Duodenal mucosa (tissue), 2 donors: ENCODE measurements around the gene ST8SIA5.

Experiments used
- H3K27ac ChIP-seq: one replicate; pipeline ENCODE4 v1.7.0; 2013; ENCODE audit warnings: low read depth, low read length
- H3K27me3 ChIP-seq, 2 donors: one replicate each; pipeline ENCODE4 v1.7.0; 2013; ENCODE audit warnings: low read length in 2 of 2, control low read depth in 1 of 2; ENCODE audit not compliant: insufficient read depth in 2 of 2, control insufficient read depth in 1 of 2
- H3K36me3 ChIP-seq, 2 donors: one replicate each; pipeline ENCODE4 v1.7.0; 2013; ENCODE audit warnings: low read length in 2 of 2, control low read depth in 1 of 2; ENCODE audit not compliant: insufficient read depth in 2 of 2, control insufficient read depth in 1 of 2
- H3K4me1 ChIP-seq, 2 donors: one replicate each; pipeline ENCODE4 v1.7.0; 2013; ENCODE audit warnings: low read length in 2 of 2, control low read depth in 1 of 2; ENCODE audit not compliant: insufficient read depth in 2 of 2, control insufficient read depth in 1 of 2
- H3K4me3 ChIP-seq, 2 donors: one replicate each; pipeline ENCODE4 v1.7.0; 2013; ENCODE audit warnings: low read length in 2 of 2, low read depth in 1 of 2
- H3K9ac ChIP-seq, 2 donors: one replicate each; pipeline ENCODE4 v1.7.0; 2013; ENCODE audit warnings: low read length in 2 of 2, low read depth in 1 of 2
- H3K9me3 ChIP-seq, 2 donors: one replicate each; pipeline ENCODE4 v1.7.0; 2013; ENCODE audit warnings: low read length in 2 of 2, control low read depth in 1 of 2; ENCODE audit not compliant: control insufficient read depth in 1 of 2

The ST8SIA5 gene

DNA sequence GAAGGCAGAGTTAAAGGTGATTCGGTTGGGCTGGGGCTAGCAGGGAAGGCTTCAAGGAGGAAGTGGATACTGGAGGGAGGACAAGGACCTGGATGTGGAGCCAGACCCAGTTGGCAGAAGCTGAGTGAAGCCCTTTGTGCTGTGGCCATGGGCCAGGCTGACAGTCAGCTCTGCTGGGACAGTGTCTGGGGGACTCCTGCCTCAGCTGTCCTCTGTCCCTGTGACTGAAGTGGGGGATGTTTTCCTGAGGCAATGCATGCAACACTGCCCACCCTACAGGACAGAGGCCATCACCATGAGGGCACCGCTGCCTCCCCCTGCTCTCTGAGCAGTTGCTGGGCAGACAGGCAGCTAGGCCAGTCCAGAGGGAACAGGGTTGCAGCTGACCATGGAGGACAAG lies 40.0 kb downstream of the ST8SIA5 start:
- no peak overlapping the region for H3K27ac ChIP-seq
- no peak overlapping the region for H3K9ac ChIP-seq
- no peaks in the 10 kb centered on the region for H3K4me1 ChIP-seq
- no peaks in the 10 kb centered on the region for H3K9me3 ChIP-seq
- no peak overlapping the region for H3K4me3 ChIP-seq
- H3K27me3 ChIP-seq: peaks cover 0 to 3% of the 10 kb centered on the region in 2 donors
- H3K36me3 ChIP-seq: no peaks in the 10 kb centered on the region

DNA sequence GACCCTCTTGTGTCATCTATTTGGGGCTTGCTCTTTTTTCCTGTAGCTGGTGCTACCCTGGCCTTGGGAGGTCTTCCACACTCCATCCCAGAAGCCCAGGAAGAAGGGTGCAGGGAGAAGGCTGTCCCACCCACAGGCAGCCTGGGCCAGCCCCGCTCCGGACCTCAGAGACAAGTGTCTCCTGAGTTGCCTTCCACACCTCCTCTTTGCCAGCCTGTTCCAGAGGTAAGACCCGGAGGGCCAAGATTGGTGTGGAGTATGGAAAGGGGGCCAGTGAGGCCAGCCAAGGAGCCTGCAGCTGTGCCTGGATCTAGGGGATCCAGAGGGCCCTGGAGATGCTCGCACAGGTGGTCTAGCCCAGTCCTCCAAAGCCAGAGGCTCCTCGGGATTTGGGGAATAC lies 40.5 kb downstream of the ST8SIA5 start:
- Histone ChIP-seq H3K4me3 (no peak overlapping the region), H3K36me3 (no peaks in the 10 kb centered on the region), H3K4me1 (no peaks in the 10 kb centered on the region), H3K9me3 (no peaks in the 10 kb centered on the region), H3K9ac (no peak overlapping the region), H3K27me3 (peaks cover 0 to 8% of the 10 kb centered on the region in 2 donors), H3K27ac (no peak overlapping the region)

DNA sequence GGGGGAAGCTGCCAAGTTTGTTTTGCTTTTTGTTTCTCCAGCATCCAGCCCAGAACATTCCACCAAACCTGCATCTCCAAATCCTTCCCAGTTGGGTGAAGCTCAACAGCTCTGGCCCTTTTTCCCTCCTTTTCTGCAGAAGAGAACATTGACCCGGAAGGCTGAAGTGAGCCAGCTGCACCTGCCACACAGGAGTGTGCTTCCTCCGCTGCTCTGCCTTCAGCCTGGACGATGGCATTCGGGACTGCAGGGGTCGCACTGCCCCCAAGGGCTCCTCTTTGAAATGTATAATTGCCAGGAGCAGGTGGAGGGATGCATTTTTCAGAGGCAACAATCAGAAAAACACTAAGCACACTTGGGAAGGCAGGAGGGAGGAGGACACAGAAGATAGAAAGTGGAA lies 41.8 kb downstream of the ST8SIA5 start:
- Histone ChIP-seq H3K27ac (no peak overlapping the region), H3K4me1 (no peaks in the 10 kb centered on the region), H3K36me3 (no peaks in the 10 kb centered on the region), H3K9ac (no peak overlapping the region), H3K4me3 (no peak overlapping the region), H3K9me3 (no peaks in the 10 kb centered on the region), H3K27me3 (peaks cover 0 to 8% of the 10 kb centered on the region in 2 donors)

DNA sequence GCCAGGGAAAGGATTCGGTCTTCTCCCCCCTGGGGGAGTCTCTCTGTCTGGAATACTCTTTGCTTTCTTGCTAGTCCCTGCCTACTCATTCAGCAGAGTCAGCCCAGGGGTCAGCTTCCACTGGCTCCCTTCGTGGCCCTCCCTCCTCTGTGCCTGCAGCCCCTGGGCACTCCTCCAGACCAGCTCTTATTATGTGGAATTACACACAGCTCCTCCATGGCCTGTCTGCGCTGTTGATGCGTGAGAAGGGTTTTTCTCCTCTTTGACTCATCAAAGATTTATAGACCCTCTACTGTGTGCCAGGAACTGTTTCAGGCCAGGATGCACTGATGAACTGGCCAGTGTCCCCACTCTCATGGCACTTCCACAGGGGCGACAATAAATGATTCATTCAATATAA lies 44.4 kb downstream of the ST8SIA5 start:
- no peaks in the 10 kb centered on the region for H3K36me3 ChIP-seq
- peaks cover 0 to 8% of the 10 kb centered on the region in 2 donors for H3K27me3 ChIP-seq
- H3K4me1 ChIP-seq: no peaks in the 10 kb centered on the region
- no peak overlapping the region for H3K9ac ChIP-seq
- no peak overlapping the region for H3K4me3 ChIP-seq
- H3K27ac ChIP-seq: no peak overlapping the region
- H3K9me3 ChIP-seq: no peaks in the 10 kb centered on the region

DNA sequence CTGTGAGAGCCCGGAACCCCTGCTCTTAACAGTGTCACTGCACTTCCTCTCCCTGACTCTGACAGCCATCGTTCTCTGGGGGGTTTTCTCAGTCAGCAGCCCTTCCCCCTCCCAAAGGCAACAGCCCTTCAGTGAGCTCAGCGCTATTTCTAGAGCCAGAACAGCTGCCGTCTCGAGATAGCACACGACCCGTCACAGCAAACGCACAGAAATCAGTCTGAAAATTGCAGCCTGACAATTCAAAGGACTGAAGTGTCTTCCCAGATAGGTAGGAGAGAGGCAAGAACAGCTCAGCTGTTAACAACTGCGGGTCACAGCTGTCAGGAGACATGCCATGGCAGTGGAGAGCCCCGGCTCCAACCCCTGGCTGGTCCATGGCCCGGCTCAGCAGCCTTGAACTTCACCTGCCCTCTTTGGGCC lies 45.4 kb downstream of the ST8SIA5 start:
- Histone ChIP-seq H3K36me3 (no peaks in the 10 kb centered on the region), H3K9me3 (no peaks in the 10 kb centered on the region), H3K27me3 (peaks cover 0 to 8% of the 10 kb centered on the region in 2 donors), H3K27ac (no peak overlapping the region), H3K9ac (no peak overlapping the region), H3K4me1 (no peaks in the 10 kb centered on the region), H3K4me3 (no peak overlapping the region)

DNA sequence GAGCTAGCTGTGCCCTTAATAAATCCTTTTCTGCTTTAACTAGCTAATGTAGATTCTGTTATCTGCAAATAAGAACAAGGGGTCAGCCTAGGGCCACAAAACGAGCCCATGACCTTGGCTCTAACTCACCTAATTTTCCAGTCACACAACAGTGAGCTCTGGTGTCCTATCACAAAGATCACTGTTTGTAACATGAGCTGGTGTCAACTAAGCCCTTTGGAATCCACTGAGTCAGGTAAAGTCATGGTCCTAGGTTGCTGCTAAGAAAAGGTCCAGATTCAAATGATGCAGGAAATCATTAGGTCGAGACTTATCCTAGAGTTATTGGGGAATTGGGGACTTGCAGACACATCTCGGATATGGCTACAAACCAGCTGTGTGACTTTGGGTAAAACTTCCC lies 49.9 kb downstream of the ST8SIA5 start:
- H3K9me3 ChIP-seq: no peaks in the 10 kb centered on the region
- H3K9ac ChIP-seq: no peak overlapping the region
- H3K4me1 ChIP-seq: no peaks in the 10 kb centered on the region
- H3K4me3 ChIP-seq: no peak overlapping the region
- H3K27me3 ChIP-seq: peaks cover 0 to 7% of the 10 kb centered on the region in 2 donors
- H3K36me3 ChIP-seq: no peaks in the 10 kb centered on the region
- H3K27ac ChIP-seq: no peak overlapping the region

DNA sequence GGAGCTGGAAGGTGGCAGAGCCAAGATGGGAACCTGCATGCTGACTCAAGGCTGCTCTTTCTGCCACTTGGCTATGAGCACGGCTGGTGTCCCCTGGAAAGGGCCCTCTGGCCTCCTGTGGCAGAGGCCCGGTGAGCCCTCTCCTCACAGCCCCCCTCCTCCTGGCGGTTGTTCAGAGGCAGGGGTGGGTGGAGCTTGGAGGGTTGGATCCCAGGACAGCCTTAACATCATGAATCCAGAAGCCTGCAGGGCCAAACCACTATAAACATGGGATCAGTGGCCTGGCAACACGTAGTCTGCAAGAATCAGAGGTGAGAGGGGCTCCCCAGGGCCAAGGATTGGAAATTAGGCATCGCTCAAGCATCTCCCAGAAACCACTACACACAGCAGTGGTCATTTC lies 51.3 kb downstream of the ST8SIA5 start:
- no peak overlapping the region for H3K9ac ChIP-seq
- H3K4me3 ChIP-seq: no peak overlapping the region
- H3K9me3 ChIP-seq: no peaks in the 10 kb centered on the region
- no peak overlapping the region for H3K27ac ChIP-seq
- H3K27me3 ChIP-seq: no peaks in the 10 kb centered on the region
- H3K4me1 ChIP-seq: no peaks in the 10 kb centered on the region
- no peaks in the 10 kb centered on the region for H3K36me3 ChIP-seq

DNA sequence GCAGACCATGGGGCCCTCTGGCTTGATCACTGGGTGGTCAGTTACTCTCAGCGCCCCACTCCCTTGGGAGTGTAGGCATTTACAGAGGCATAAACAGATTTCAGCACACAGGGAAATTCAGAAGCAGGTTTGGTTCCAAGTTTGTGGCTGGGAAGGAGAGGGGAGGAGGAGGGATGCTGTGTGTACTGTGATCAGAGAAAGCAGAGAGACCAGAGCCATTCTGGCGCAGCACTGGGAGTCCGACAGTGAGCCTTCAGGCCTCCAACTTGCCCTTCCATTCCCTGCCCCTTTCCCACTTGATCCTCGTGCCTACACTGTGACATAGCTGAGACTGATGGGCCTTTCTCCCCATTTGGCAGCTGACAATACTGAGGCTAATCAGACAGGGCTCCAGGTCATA lies 52.0 kb downstream of the ST8SIA5 start:
- Histone ChIP-seq H3K27me3 (no peaks in the 10 kb centered on the region), H3K27ac (no peak overlapping the region), H3K4me3 (no peak overlapping the region), H3K9me3 (no peaks in the 10 kb centered on the region), H3K36me3 (no peaks in the 10 kb centered on the region), H3K4me1 (no peaks in the 10 kb centered on the region), H3K9ac (no peak overlapping the region)

DNA sequence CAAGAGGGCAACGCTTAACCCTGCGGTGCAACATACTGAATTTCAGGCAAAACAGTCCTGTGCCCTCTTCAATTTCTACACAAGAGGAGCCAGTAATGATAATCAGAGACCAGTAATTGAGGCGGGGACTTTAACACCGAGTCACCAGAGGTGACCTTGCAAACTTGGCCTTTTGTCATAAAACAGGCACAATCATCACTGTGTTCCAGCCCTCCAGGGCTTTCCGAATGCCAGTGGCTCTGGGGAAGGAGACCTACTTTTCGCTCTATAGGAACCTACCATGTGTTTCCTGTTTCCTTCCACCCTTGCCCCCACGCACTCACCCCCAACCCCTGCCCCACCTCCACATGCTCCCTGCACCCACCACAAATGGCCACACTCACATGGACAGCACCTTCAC lies 52.7 kb downstream of the ST8SIA5 start:
- Histone ChIP-seq H3K4me1 (no peaks in the 10 kb centered on the region), H3K27ac (no peak overlapping the region)

DNA sequence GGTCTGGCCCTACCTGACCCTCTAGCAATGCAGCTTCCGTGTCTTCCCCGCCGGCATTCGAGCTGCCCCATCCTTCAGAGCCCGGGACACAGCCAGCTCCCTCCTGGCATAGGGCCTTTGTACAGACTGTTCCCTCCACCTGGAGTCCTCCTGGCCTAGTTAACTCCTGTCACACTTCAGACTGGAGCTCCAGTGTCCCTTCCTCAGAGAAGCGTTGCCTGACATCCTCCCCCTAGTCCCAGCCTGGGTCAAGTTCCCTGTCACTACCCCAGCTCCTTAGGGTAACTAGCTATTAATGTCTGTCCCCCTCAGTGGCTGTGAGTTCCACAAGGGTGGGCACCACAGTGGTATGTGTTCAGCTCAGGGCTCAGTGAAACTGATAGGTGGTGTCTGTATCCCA lies 54.4 kb downstream of the ST8SIA5 start:
- Histone ChIP-seq H3K4me1 (no peaks in the 10 kb centered on the region), H3K27me3 (no peaks in the 10 kb centered on the region), H3K9me3 (no peaks in the 10 kb centered on the region), H3K9ac (no peak overlapping the region), H3K36me3 (no peaks in the 10 kb centered on the region), H3K27ac (no peak overlapping the region), H3K4me3 (no peak overlapping the region)

More for the DNA sequence above, 52.7 kb downstream of the ST8SIA5 start:
- Histone ChIP-seq H3K9me3 (no peaks in the 10 kb centered on the region), H3K4me3 (no peak overlapping the region), H3K27me3 (no peaks in the 10 kb centered on the region), H3K9ac (no peak overlapping the region), H3K36me3 (no peaks in the 10 kb centered on the region)
